ENCODE measurements around the gene BRIP1.
"Not testable (repeated sequence)": the region's sequence is repeated elsewhere in the genome, so short reads cannot be mapped to it uniquely, and the experiment has no call there.

BRIP1 gene

GRCh38 chr17:61686113-61686512 is 177.2 kb downstream of the BRIP1 start:
- no peak for DNase-seq

- no peak for DNase-seq
Measured at GRCh38 chr17:61684818-61685217, 178.5 kb downstream of the BRIP1 start.

GRCh38 chr17:61684172-61684571 is 179.2 kb downstream of the BRIP1 start:
- no peak for DNase-seq

- no peak for DNase-seq
Measured at GRCh38 chr17:61683466-61683865, 179.9 kb downstream of the BRIP1 start.

GRCh38 chr17:61680921-61681320 is 182.4 kb downstream of the BRIP1 start:
- no peak for DNase-seq

- DNase-seq = no peak
Measured at GRCh38 chr17:61678339-61678738, 185.0 kb downstream of the BRIP1 start.

GRCh38 chr17:61677150-61677811 is 186.0 kb downstream of the BRIP1 start:
- DNase-seq = not testable (repeated sequence)

GRCh38 chr17:61676522-61676921 is 186.8 kb downstream of the BRIP1 start:
- DNase-seq = not testable (repeated sequence)

- not testable (repeated sequence) for DNase-seq
Measured at GRCh38 chr17:61674609-61675008, 188.7 kb downstream of the BRIP1 start.

GRCh38 chr17:61673019-61673897 is 190.1 kb downstream of the BRIP1 start:
- DNase-seq = not testable (repeated sequence)

GRCh38 chr17:61672140-61672539 is 191.2 kb downstream of the BRIP1 start:
- DNase-seq = no peak

- DNase-seq = no peak
Measured at GRCh38 chr17:61670691-61671090, 192.6 kb downstream of the BRIP1 start.

GRCh38 chr17:61669522-61669921 is 193.8 kb downstream of the BRIP1 start:
- no peak for DNase-seq

GRCh38 chr17:61668486-61668885 is 194.8 kb downstream of the BRIP1 start:
- DNase-seq = no peak

- DNase-seq = not testable (repeated sequence)
Measured at GRCh38 chr17:61666406-61667088, 196.8 kb downstream of the BRIP1 start.

GRCh38 chr17:61663310-61663709 is 200.0 kb downstream of the BRIP1 start:
- DNase-seq = no peak

- DNase-seq = no peak
Measured at GRCh38 chr17:61662741-61663140, 200.6 kb downstream of the BRIP1 start.

GRCh38 chr17:61662186-61662585 is 201.1 kb downstream of the BRIP1 start:
- DNase-seq = no peak

GRCh38 chr17:61660746-61661485 is 202.4 kb downstream of the BRIP1 start:
- DNase-seq = no peak

GRCh38 chr17:61659437-61659836 is 203.9 kb downstream of the BRIP1 start:
- DNase-seq = no peak

GRCh38 chr17:61658183-61658582 is 205.1 kb downstream of the BRIP1 start:
- DNase-seq = no peak

- no peak for DNase-seq
Measured at GRCh38 chr17:61657338-61657737, 206.0 kb downstream of the BRIP1 start.

- no peak for DNase-seq
Measured at GRCh38 chr17:61656721-61657217, 206.6 kb downstream of the BRIP1 start.

Measured in activated effector memory CD4-positive, alpha-beta T cell treated with Interleukin-2 at 50 U/mL for 16 hours (primary cell).